ENCODE data around the gene DPRX. TPM values are rescaled to one million over a fixed set of nuclear protein-coding genes. Genes with fewer than 3 reads are reported as not detected.

DPRX gene
- total RNA-seq, 1 experiment from 2014 or later = not detected

- H3K27me3 ChIP-seq (ENCODE audit: low read length) = no peaks in the 10 kb centered on the region
- no peak overlapping the region for H3K4me3 ChIP-seq (ENCODE audit: low read length)
- BruUV-seq (replicated peaks) = no TSS peak
- TF ChIP-seq EZH2 (IDR thresholded peaks at IDR 0.05; ENCODE audit: low read length, unreplicated experiment) = no peak
- TF ChIP-seq, protein P1, sequence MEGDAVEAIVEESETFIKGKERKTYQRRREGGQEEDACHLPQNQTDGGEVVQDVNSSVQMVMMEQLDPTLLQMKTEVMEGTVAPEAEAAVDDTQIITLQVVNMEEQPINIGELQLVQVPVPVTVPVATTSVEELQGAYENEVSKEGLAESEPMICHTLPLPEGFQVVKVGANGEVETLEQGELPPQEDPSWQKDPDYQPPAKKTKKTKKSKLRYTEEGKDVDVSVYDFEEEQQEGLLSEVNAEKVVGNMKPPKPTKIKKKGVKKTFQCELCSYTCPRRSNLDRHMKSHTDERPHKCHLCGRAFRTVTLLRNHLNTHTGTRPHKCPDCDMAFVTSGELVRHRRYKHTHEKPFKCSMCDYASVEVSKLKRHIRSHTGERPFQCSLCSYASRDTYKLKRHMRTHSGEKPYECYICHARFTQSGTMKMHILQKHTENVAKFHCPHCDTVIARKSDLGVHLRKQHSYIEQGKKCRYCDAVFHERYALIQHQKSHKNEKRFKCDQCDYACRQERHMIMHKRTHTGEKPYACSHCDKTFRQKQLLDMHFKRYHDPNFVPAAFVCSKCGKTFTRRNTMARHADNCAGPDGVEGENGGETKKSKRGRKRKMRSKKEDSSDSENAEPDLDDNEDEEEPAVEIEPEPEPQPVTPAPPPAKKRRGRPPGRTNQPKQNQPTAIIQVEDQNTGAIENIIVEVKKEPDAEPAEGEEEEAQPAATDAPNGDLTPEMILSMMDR (conservative IDR thresholded peaks at IDR 0.05; ENCODE audit: low read depth, low read length) = no peak
- no peak for TF ChIP-seq EZH2phosphoT487 (IDR thresholded peaks at IDR 0.05; ENCODE audit: borderline replicate concordance, low read length)
- H3K79me2 ChIP-seq (ENCODE audit: low read length) = no peaks in the 10 kb centered on the region
- H3K9me2 ChIP-seq (replicated peaks; ENCODE audit: low read length) = no peaks in the 10 kb centered on the region
- no peak overlapping the region for H3K27ac ChIP-seq (ENCODE audit: low read length)
- ChIA-PET POLR2A (ENCODE audit: unreplicated experiment) (no interaction called here), CTCF (no interaction called here)
- intact Hi-C loops (cut with micrococcal nuclease) = no loop called here
- no peak for ATAC-seq
- peaks cover 5% of the 10 kb centered on the region; the same call in 1 of the 2 replicates for H3K4me1 ChIP-seq (ENCODE audit: insufficient read depth, low read length)
- H3K9ac ChIP-seq (ENCODE audit: low read length) = no peak overlapping the region
- no peaks in the 10 kb centered on the region for H3F3A ChIP-seq (ENCODE audit: low read length, unreplicated experiment)
- no peaks in the 10 kb centered on the region for H4K20me1 ChIP-seq (ENCODE audit: low read length)
- H2AFZ ChIP-seq (ENCODE audit: low read length) = no peak overlapping the region
- peaks cover 5% of the 10 kb centered on the region; the same call in 1 of the 2 replicates for H3K9me3 ChIP-seq (ENCODE audit: low read length)
- H3K4me2 ChIP-seq (ENCODE audit: low read length) = no peak overlapping the region
- DNase-seq = no peak
- no peaks in the 10 kb centered on the region for H3K36me3 ChIP-seq (ENCODE audit: low read depth, low read length)
Measured at GRCh38 chr19:53646144-53646543, 14.3 kb downstream of the DPRX start.

DNA sequence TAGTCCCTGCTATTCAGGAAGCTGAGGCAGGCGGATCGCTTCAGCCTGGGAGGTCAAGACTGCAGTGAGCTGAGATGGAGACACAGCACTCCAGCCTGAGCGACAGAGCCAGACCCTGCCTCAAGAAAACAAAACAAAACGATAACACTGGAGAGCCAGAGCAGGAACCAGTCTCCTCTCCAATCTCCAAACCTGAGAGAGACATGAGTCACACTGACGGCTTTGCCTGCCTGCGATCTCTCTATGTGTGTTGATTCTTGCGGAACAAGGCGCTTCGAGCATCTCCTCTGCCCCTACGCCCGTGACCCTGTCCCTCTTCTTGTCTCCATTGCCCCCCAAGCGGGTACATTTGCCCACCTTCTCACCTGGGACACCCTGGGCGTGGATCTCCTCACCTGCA, 15.6 kb downstream of the DPRX start:
- no TSS peak for BruUV-seq (replicated peaks)
- H3K9me2 ChIP-seq (replicated peaks; ENCODE audit: low read length) = no peaks in the 10 kb centered on the region
- no peak overlapping the region for H3K27ac ChIP-seq (ENCODE audit: low read length)
- no peak overlapping the region for H3K4me2 ChIP-seq (ENCODE audit: low read length)
- peaks cover 6% of the 10 kb centered on the region for H3K9me3 ChIP-seq (ENCODE audit: low read length)
- H3K9ac ChIP-seq (ENCODE audit: low read length) = no peak overlapping the region
- DNase-seq (no peak), ATAC-seq (no peak)
- H3F3A ChIP-seq (ENCODE audit: low read length, unreplicated experiment) = no peaks in the 10 kb centered on the region
- no peak overlapping the region for H3K4me3 ChIP-seq (ENCODE audit: low read length)
- no peaks in the 10 kb centered on the region for H4K20me1 ChIP-seq (ENCODE audit: low read length)
- no peaks in the 10 kb centered on the region for H3K36me3 ChIP-seq (ENCODE audit: low read depth, low read length)
- no peaks in the 10 kb centered on the region for H3K79me2 ChIP-seq (ENCODE audit: low read length)
- H3K27me3 ChIP-seq (ENCODE audit: low read length) = no peaks in the 10 kb centered on the region
- no peak overlapping the region for H2AFZ ChIP-seq (ENCODE audit: low read length)
- ChIA-PET POLR2A (ENCODE audit: unreplicated experiment) (no interaction called here), CTCF (no interaction called here)
- intact Hi-C loops (cut with micrococcal nuclease) = no loop called here
- TF ChIP-seq EZH2 (IDR thresholded peaks at IDR 0.05; ENCODE audit: low read length, unreplicated experiment) (no peak), EZH2phosphoT487 (IDR thresholded peaks at IDR 0.05; ENCODE audit: borderline replicate concordance, low read length) (no peak)
- TF ChIP-seq, protein P1 (conservative IDR thresholded peaks at IDR 0.05; ENCODE audit: low read depth, low read length) = no peak
- H3K4me1 ChIP-seq (ENCODE audit: insufficient read depth, low read length) = peaks cover 5% of the 10 kb centered on the region; the same call in 1 of the 2 replicates

- Histone ChIP-seq H3K36me3 (ENCODE audit: low read depth, low read length) (no peaks in the 10 kb centered on the region), H3K27me3 (ENCODE audit: low read length) (no peaks in the 10 kb centered on the region), H3K9me3 (ENCODE audit: low read length) (peaks cover 11% of the 10 kb centered on the region), H3F3A (ENCODE audit: low read length, unreplicated experiment) (no peaks in the 10 kb centered on the region), H4K20me1 (ENCODE audit: low read length) (no peaks in the 10 kb centered on the region), H3K79me2 (ENCODE audit: low read length) (no peaks in the 10 kb centered on the region), H3K9me2 (replicated peaks; ENCODE audit: low read length) (no peaks in the 10 kb centered on the region), H2AFZ (ENCODE audit: low read length) (no peak overlapping the region), H3K4me1 (ENCODE audit: insufficient read depth, low read length) (peaks cover 1% of the 10 kb centered on the region; the same call in 1 of the 2 replicates), H3K27ac (ENCODE audit: low read length) (no peak overlapping the region), H3K4me2 (ENCODE audit: low read length) (no peak overlapping the region), H3K9ac (ENCODE audit: low read length) (no peak overlapping the region), H3K4me3 (ENCODE audit: low read length) (no peak overlapping the region)
- intact Hi-C loops (cut with micrococcal nuclease) = no loop called here
- no peak for TF ChIP-seq EZH2phosphoT487 (IDR thresholded peaks at IDR 0.05; ENCODE audit: borderline replicate concordance, low read length)
- TF ChIP-seq, protein P1 (conservative IDR thresholded peaks at IDR 0.05; ENCODE audit: low read depth, low read length) = no peak
- TF ChIP-seq EZH2 (IDR thresholded peaks at IDR 0.05; ENCODE audit: low read length, unreplicated experiment) = no peak
- POLR2A ChIA-PET (ENCODE audit: unreplicated experiment) = no interaction called here
- no TSS peak for BruUV-seq (replicated peaks)
- no peak for ATAC-seq
- DNase-seq = no peak
- CTCF ChIA-PET = no interaction called here
Measured at GRCh38 chr19:53647792-53648191, 16.0 kb downstream of the DPRX start.

All from PC-3 (cell line).